GM23338 (cell line): Measurements from ENCODE around the gene CNTROB. TPM values are rescaled to one million over a fixed set of nuclear protein-coding genes. Genes with fewer than 3 reads are reported as not detected.

ENCODE experiments used
- ATAC-seq: fragments of 200-7000 bp; cut with Tn5 transposase; 3 replicates; pipeline ENCODE4 v1.9.1; 2020
- DNase-seq: peaks from one replicate; pipeline ENCODE4 v3.0.0-alpha.2; 2015; ENCODE audit warnings: low spot score
- H2AFZ ChIP-seq: fragments of 200-600 bp; sonication (generic); 2 replicates; pipeline ENCODE4 v1.8.0; 2016; ENCODE audit warnings: antibody characterized with exemption, mild to moderate bottlenecking, moderate library complexity
- H3F3A ChIP-seq: fragments of 200-600 bp; sonication (generic); replicated peaks from 2 replicates; pipeline ENCODE4 v1.8.0; 2017; ENCODE audit warnings: antibody characterized with exemption, mixed run types, low read depth
- H3K27ac ChIP-seq: fragments of 200-600 bp; sonication (generic); 2 replicates; pipeline ENCODE4 v1.6.1; 2016; ENCODE audit warnings: low read depth
- H3K27me3 ChIP-seq: fragments of 200-600 bp; sonication (generic); 2 replicates; pipeline ENCODE4 v1.8.0; 2016; ENCODE audit warnings: mild to moderate bottlenecking, mixed run types, moderate library complexity; ENCODE audit not compliant: insufficient read depth
- H3K36me3 ChIP-seq: fragments of 200-600 bp; sonication (generic); 2 replicates; pipeline ENCODE4 v1.8.0; 2016; ENCODE audit warnings: mild to moderate bottlenecking; ENCODE audit not compliant: insufficient read depth
- H3K4me1 ChIP-seq: fragments of 200-600 bp; sonication (generic); 2 replicates; pipeline ENCODE4 v1.8.0; 2016; ENCODE audit warnings: mild to moderate bottlenecking, moderate library complexity; ENCODE audit not compliant: insufficient read depth
- H3K4me2 ChIP-seq: fragments of 200-600 bp; sonication (generic); 2 replicates; pipeline ENCODE4 v1.7.1; 2017; ENCODE audit warnings: mixed run types
- H3K4me3 ChIP-seq: fragments of 200-600 bp; sonication (generic); 2 replicates; pipeline ENCODE4 v1.6.1; 2016; ENCODE audit warnings: mixed run types
- H3K79me2 ChIP-seq: fragments of 200-600 bp; sonication (generic); replicated peaks from 2 replicates; pipeline ENCODE4 v1.8.0; 2017; ENCODE audit warnings: mild to moderate bottlenecking; ENCODE audit not compliant: insufficient read depth
- H3K9me2 ChIP-seq: fragments of 200-600 bp; sonication (generic); 2 replicates; pipeline ENCODE4 v1.8.0; 2017; ENCODE audit not compliant: insufficient read depth
- H4K20me1 ChIP-seq: fragments of 200-600 bp; sonication (generic); replicated peaks from 2 replicates; pipeline ENCODE4 v1.8.0; 2017; ENCODE audit warnings: mild to moderate bottlenecking; ENCODE audit not compliant: insufficient read depth
- H3K27ac Mint-ChIP-seq: 2 replicates; pipeline ENCODE4 v1.8.0; 2020; ENCODE audit warnings: inconsistent platforms, mild to moderate bottlenecking, moderate library complexity, mixed read lengths
- H3K27me3 Mint-ChIP-seq: 3 replicates; pipeline ENCODE4 v1.8.0; 2022; ENCODE audit warnings: low read depth, mild to moderate bottlenecking, moderate library complexity, mixed read lengths, inconsistent platforms; ENCODE audit not compliant: insufficient read depth, poor library complexity
- H3K36me3 Mint-ChIP-seq: 3 replicates; pipeline ENCODE4 v1.8.0; 2021; ENCODE audit warnings: low read depth, mild to moderate bottlenecking, inconsistent platforms, moderate library complexity, mixed read lengths
- H3K4me1 Mint-ChIP-seq: 3 replicates; pipeline ENCODE4 v1.8.0; 2020; ENCODE audit warnings: mild to moderate bottlenecking, inconsistent platforms, mixed read lengths
- H3K4me3 Mint-ChIP-seq: 3 replicates; pipeline ENCODE4 v1.8.0; 2021; ENCODE audit warnings: moderate library complexity, mild to moderate bottlenecking, inconsistent platforms, mixed read lengths
- H3K9me3 Mint-ChIP-seq: 3 replicates; pipeline ENCODE4 v1.8.0; 2020; ENCODE audit warnings: moderate library complexity, mild to moderate bottlenecking, inconsistent platforms, mixed read lengths
- CREB1 ChIP-seq: fragments of 250-450 bp; sonication (Bioruptor Pico); IDR thresholded peaks from 2 replicates; pipeline ENCODE4 v1.5.0; 2020; ENCODE audit warnings: low read depth, mild to moderate bottlenecking, moderate library complexity
- EZH2 ChIP-seq: fragments of 200-600 bp; sonication (generic); IDR thresholded peaks from one replicate; pipeline ENCODE4 v1.8.0; 2017; ENCODE audit warnings: antibody characterized with exemption, mild to moderate bottlenecking, low read depth; ENCODE audit not compliant: unreplicated experiment
- JUNB ChIP-seq: IDR thresholded peaks from one replicate; pipeline ENCODE4 v1.6.1; 2016; ENCODE audit warnings: antibody characterized with exemption; ENCODE audit not compliant: unreplicated experiment
- NANOG ChIP-seq: IDR thresholded peaks from 2 replicates; pipeline ENCODE4 v1.6.1; 2016; ENCODE audit warnings: antibody characterized with exemption, borderline replicate concordance
- STAT1 ChIP-seq: IDR thresholded peaks from one replicate; pipeline ENCODE4 v1.6.1; 2016; ENCODE audit warnings: antibody characterized with exemption; ENCODE audit not compliant: unreplicated experiment
- ZNF462 ChIP-seq: fragments of 250-450 bp; sonication (Bioruptor Pico); IDR thresholded peaks from 2 replicates; pipeline ENCODE4 v1.5.0; 2020; ENCODE audit warnings: mild to moderate bottlenecking, moderate library complexity
- polyA plus RNA-seq: library from polyadenylated mRNA; unstranded; fragments of >200 nt; fragmentation: Nextera tagmentation; extraction: Ambion mirVana; gene quantifications from 2 replicates; pipeline ENCODE4 v1.2.1, GENCODE V29; 2016
- total RNA-seq: library from RNA; depleted of rRNA; stranded (reverse); fragments of >200 nt; shearing (Covaris generic); gene quantifications from 2 replicates; pipeline ENCODE4 v1.2.3, GENCODE V29; 2014
- TF ChIP-seq, protein P1 (sequence below): IDR thresholded peaks from 2 replicates; pipeline ENCODE4 v1.6.1; 2016; ENCODE audit warnings: antibody characterized with exemption

CNTROB gene
- total and polyA plus RNA-seq, 2 experiments from 2014 or later: 16.3 to 18.5 TPM

- TF ChIP-seq, protein P1, sequence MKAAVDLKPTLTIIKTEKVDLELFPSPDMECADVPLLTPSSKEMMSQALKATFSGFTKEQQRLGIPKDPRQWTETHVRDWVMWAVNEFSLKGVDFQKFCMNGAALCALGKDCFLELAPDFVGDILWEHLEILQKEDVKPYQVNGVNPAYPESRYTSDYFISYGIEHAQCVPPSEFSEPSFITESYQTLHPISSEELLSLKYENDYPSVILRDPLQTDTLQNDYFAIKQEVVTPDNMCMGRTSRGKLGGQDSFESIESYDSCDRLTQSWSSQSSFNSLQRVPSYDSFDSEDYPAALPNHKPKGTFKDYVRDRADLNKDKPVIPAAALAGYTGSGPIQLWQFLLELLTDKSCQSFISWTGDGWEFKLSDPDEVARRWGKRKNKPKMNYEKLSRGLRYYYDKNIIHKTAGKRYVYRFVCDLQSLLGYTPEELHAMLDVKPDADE: no peak
These were observed 2.6 kb upstream of the CNTROB start, which contains the start of gene KCNAB3 (continued) for GRCh38 chr17:7929158-7930023.

DNA sequence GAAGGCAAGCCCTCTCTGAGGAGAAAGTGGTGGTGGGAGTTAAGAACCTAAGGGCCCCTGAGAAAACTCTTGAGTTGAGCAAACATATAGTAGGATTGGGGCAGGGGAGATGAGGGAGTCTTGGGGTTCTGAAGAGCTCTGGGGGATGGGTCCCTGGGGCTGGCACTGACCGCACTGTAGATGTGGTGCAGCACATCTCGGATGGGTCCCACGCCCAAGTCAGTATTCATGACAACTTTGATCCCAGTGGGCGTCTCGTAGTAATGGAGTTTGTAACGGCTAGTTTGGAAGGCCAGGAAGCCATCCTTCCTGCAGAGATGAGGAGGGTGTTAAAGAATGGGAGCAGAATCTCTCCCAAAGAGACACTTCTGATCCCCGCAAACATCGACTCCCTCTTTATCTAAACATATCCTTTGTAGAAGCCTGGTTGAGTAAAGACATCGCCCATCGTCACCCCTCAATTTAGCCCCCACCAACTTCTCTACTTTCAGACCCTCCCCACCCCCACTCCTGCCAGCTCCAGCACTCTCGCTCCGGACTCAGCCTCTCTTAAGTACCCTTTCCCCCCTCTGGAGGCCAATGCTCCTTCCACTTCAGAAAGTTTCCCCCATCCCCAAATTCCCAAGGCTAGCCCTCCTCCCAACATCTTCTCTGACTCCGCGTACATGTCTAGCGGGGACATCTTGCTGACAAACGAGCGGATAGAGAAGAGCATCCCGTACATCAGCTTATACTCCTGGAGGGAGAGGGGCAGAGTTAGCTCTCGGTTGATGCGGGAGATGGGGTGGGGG lies 970 bp upstream of the CNTROB start:
- Mint-ChIP-seq H3K4me1 (peaks cover 27% of the 10 kb centered on the region), H3K27ac (no peak overlapping the region), H3K9me3 (peaks cover 2% of the 10 kb centered on the region; the same call in 1 of the 3 replicates), H3K4me3 (peak overlapping the region; percentile 97), H3K36me3 (peaks cover 6% of the 10 kb centered on the region; the same call in 2 of the 3 replicates), H3K27me3 (peaks cover 43% of the 10 kb centered on the region)
- Histone ChIP-seq H3K36me3 (no peaks in the 10 kb centered on the region), H3K4me1 (peaks cover 19% of the 10 kb centered on the region), H3F3A (no peaks in the 10 kb centered on the region), H3K27ac (no peak overlapping the region), H3K27me3 (peaks cover 42% of the 10 kb centered on the region), H3K79me2 (peaks cover 12% of the 10 kb centered on the region), H3K4me3 (peak overlapping the region; percentile 83), H3K9me2 (no peaks in the 10 kb centered on the region), H2AFZ (peak overlapping the region; percentile 98), H4K20me1 (peaks cover 12% of the 10 kb centered on the region), H3K4me2 (peak overlapping the region; percentile 96)
- ATAC-seq (no peak), DNase-seq (peak; percentile 41)
- TF ChIP-seq NANOG (no peak), JUNB (no peak), CREB1 (CRISPR knock-in tag) (no peak), STAT1 (no peak), EZH2 (no peak), ZNF462 (CRISPR knock-in tag) (no peak)
